Neural cell (in vitro differentiated cells): ENCODE results near the gene FAM83F. TPM values are rescaled to one million over a fixed set of nuclear protein-coding genes. Genes with fewer than 3 reads are reported as not detected.

ENCODE experiments used
- H2AFZ ChIP-seq: fragments of 200-600, 300-800 bp; sonication (generic), shearing (Covaris generic); 2 replicates; pipeline ENCODE4 v1.6.0; 2014; ENCODE audit warnings: low read depth, mild to moderate bottlenecking, antibody characterized with exemption, low read length, moderate library complexity
- H3F3A ChIP-seq: fragments of 200-600 bp; shearing (Covaris generic); 2 replicates; pipeline ENCODE4 v1.6.1; 2016; ENCODE audit warnings: mild to moderate bottlenecking, moderate library complexity, mixed read lengths, antibody characterized with exemption, low read length; ENCODE audit not compliant: insufficient read depth, poor library complexity, severe bottlenecking
- H3K27ac ChIP-seq: fragments of 200-600, 300-800 bp; sonication (generic), shearing (Covaris generic); 2 replicates; pipeline ENCODE4 v1.5.1; 2014; ENCODE audit warnings: mild to moderate bottlenecking, low read length, moderate library complexity
- H3K27me3 ChIP-seq: fragments of 300-800, 200-600 bp; sonication (generic), shearing (Covaris generic); 2 replicates; pipeline ENCODE4 v1.6.0; 2014; ENCODE audit warnings: mild to moderate bottlenecking, low read depth, low read length, moderate library complexity; ENCODE audit not compliant: insufficient read depth
- H3K36me3 ChIP-seq: fragments of 300-800, 200-600 bp; sonication (generic), shearing (Covaris generic); 2 replicates; pipeline ENCODE4 v1.5.1; 2014; ENCODE audit warnings: mild to moderate bottlenecking, antibody characterized with exemption, low read length, moderate library complexity; ENCODE audit not compliant: insufficient read depth
- H3K4me2 ChIP-seq: fragments of 300-800, 200-600 bp; sonication (generic), shearing (Covaris generic); 2 replicates; pipeline ENCODE4 v1.6.0; 2014; ENCODE audit warnings: mild to moderate bottlenecking, low read length
- H3K4me3 ChIP-seq: fragments of 300-800, 200-600 bp; sonication (generic), shearing (Covaris generic); 2 replicates; pipeline ENCODE4 v1.5.1; 2014; ENCODE audit warnings: mild to moderate bottlenecking, low read length, moderate library complexity
- H3K79me2 ChIP-seq: fragments of 200-600 bp; shearing (Covaris generic); replicated peaks from 2 replicates; pipeline ENCODE4 v1.6.0; 2014; ENCODE audit warnings: mild to moderate bottlenecking, low read length, moderate library complexity; ENCODE audit not compliant: insufficient read depth
- H3K9ac ChIP-seq: fragments of 300-800, 200-600 bp; sonication (generic), shearing (Covaris generic); 2 replicates; pipeline ENCODE4 v1.6.1; 2016; ENCODE audit warnings: mild to moderate bottlenecking, low read length, mixed read lengths
- H3K9me2 ChIP-seq: fragments of 200-600 bp; shearing (Covaris generic); 2 replicates; pipeline ENCODE4 v1.6.1; 2016; ENCODE audit warnings: mild to moderate bottlenecking, low read length, mixed read lengths; ENCODE audit not compliant: insufficient read depth
- H3K9me3 ChIP-seq: fragments of 200-600, 300-800 bp; sonication (generic), shearing (Covaris generic); 2 replicates; pipeline ENCODE4 v1.6.1; 2016; ENCODE audit warnings: mild to moderate bottlenecking, mixed run types, low read length, moderate library complexity, mixed read lengths
- H4K20me1 ChIP-seq: fragments of 200-600 bp; shearing (Covaris generic); 2 replicates; pipeline ENCODE4 v1.6.1; 2016; ENCODE audit warnings: mild to moderate bottlenecking, mixed run types; ENCODE audit not compliant: insufficient read depth
- CTCF ChIP-seq: fragments of 450-650 bp; IDR thresholded peaks from 2 replicates; pipeline ENCODE4 v1.5.1; 2014; ENCODE audit warnings: antibody characterized with exemption, mild to moderate bottlenecking, moderate library complexity; ENCODE audit not compliant: poor library complexity, severe bottlenecking
- EP300 ChIP-seq: fragments of 450-650 bp; conservative IDR thresholded peaks from 2 replicates; pipeline ENCODE4 v1.6.1; 2014; ENCODE audit warnings: antibody characterized with exemption, mild to moderate bottlenecking, moderate library complexity; ENCODE audit not compliant: poor library complexity, severe bottlenecking
- EZH2 ChIP-seq: fragments of 200-600, 300-800 bp; shearing (Covaris generic), sonication (generic); IDR thresholded peaks from 2 replicates; pipeline ENCODE4 v1.6.1; 2014; ENCODE audit warnings: antibody characterized with exemption, low read length, borderline replicate concordance, mild to moderate bottlenecking; ENCODE audit not compliant: insufficient read depth, poor library complexity, severe bottlenecking
- MXI1 ChIP-seq: fragments of 450-650 bp; conservative IDR thresholded peaks from 2 replicates; pipeline ENCODE4 v1.6.1; 2014; ENCODE audit warnings: antibody characterized with exemption, mild to moderate bottlenecking; ENCODE audit not compliant: poor library complexity, severe bottlenecking
- POLR2AphosphoS5 ChIP-seq: IDR thresholded peaks from 2 replicates; pipeline ENCODE4 v1.6.1; 2012
- RAD21 ChIP-seq: fragments of 450-650 bp; conservative IDR thresholded peaks from 2 replicates; pipeline ENCODE4 v1.6.1; 2014; ENCODE audit warnings: antibody characterized with exemption, mild to moderate bottlenecking, moderate library complexity
- SMC3 ChIP-seq: fragments of 450-650 bp; conservative IDR thresholded peaks from 2 replicates; pipeline ENCODE4 v1.6.1; 2014; ENCODE audit warnings: antibody characterized with exemption, mild to moderate bottlenecking, moderate library complexity; ENCODE audit not compliant: poor library complexity
- TAF1 ChIP-seq: IDR thresholded peaks from 2 replicates; pipeline ENCODE4 v1.6.1; 2012; ENCODE audit warnings: low read depth
- polyA plus RNA-seq: library from polyadenylated mRNA; depleted of rRNA; stranded (reverse); fragments of >200 nt; gene quantifications from 2 replicates; pipeline ENCODE4 v1.2.3, GENCODE V29; 2014
- TF ChIP-seq, protein P1 (sequence below): IDR thresholded peaks from 2 replicates; pipeline ENCODE4 v1.6.1; 2012; ENCODE audit warnings: borderline replicate concordance

Gene FAM83F
- polyA plus RNA-seq, 1 donor from 2014 or later = 0.42 TPM

DNA sequence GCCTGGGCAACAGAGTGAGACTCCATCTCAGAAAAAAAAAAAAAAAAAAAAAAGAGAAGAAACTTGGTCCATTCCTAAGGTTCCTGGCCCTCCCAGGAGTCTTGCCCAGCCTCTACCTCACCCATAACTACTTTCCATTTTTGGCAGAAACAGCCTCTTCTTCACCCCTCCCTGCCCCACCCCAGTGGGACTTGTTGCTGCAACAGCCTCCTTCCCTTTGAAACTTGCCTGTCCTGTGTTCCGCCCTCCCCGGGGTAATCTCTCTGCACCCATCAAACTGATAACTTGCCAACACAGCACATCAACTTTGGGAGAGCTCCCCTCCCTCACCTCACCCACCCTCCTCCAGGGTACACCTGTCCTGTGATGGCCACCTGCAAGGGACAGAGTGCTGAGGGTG, 10.0 kb upstream of the FAM83F start:
- no peaks in the 10 kb centered on the region for H3K36me3 ChIP-seq
- TF ChIP-seq EZH2 (no peak), POLR2AphosphoS5 (no peak), RAD21 (no peak)

GRCh38 chr22:39985383-39986035, 9.2 kb upstream of the FAM83F start:
- Histone ChIP-seq H3F3A (no peaks in the 10 kb centered on the region), H3K9me3 (no peaks in the 10 kb centered on the region), H3K79me2 (no peaks in the 10 kb centered on the region), H3K4me2 (no peak overlapping the region), H3K27ac (no peak overlapping the region), H2AFZ (no peak overlapping the region), H3K4me3 (no peak overlapping the region), H3K9ac (no peak overlapping the region), H3K27me3 (no peaks in the 10 kb centered on the region), H3K36me3 (no peaks in the 10 kb centered on the region), H3K9me2 (no peaks in the 10 kb centered on the region), H4K20me1 (no peaks in the 10 kb centered on the region)
- no peak for TF ChIP-seq SMC3
- TF ChIP-seq POLR2AphosphoS5 = no peak
- TF ChIP-seq EP300 = no peak
- TF ChIP-seq RAD21 = no peak
- TF ChIP-seq, protein P1, sequence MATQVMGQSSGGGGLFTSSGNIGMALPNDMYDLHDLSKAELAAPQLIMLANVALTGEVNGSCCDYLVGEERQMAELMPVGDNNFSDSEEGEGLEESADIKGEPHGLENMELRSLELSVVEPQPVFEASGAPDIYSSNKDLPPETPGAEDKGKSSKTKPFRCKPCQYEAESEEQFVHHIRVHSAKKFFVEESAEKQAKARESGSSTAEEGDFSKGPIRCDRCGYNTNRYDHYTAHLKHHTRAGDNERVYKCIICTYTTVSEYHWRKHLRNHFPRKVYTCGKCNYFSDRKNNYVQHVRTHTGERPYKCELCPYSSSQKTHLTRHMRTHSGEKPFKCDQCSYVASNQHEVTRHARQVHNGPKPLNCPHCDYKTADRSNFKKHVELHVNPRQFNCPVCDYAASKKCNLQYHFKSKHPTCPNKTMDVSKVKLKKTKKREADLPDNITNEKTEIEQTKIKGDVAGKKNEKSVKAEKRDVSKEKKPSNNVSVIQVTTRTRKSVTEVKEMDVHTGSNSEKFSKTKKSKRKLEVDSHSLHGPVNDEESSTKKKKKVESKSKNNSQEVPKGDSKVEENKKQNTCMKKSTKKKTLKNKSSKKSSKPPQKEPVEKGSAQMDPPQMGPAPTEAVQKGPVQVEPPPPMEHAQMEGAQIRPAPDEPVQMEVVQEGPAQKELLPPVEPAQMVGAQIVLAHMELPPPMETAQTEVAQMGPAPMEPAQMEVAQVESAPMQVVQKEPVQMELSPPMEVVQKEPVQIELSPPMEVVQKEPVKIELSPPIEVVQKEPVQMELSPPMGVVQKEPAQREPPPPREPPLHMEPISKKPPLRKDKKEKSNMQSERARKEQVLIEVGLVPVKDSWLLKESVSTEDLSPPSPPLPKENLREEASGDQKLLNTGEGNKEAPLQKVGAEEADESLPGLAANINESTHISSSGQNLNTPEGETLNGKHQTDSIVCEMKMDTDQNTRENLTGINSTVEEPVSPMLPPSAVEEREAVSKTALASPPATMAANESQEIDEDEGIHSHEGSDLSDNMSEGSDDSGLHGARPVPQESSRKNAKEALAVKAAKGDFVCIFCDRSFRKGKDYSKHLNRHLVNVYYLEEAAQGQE = no peak
- no peak for TF ChIP-seq EZH2
- no peak for TF ChIP-seq TAF1
- TF ChIP-seq CTCF = no peak
- no peak for TF ChIP-seq MXI1

More for the DNA sequence above, 10.0 kb upstream of the FAM83F start:
- Histone ChIP-seq H2AFZ (no peak overlapping the region), H3F3A (no peaks in the 10 kb centered on the region), H3K9ac (no peak overlapping the region), H3K4me2 (no peak overlapping the region), H3K9me3 (no peaks in the 10 kb centered on the region), H3K27ac (no peak overlapping the region), H3K4me3 (no peak overlapping the region), H4K20me1 (no peaks in the 10 kb centered on the region), H3K79me2 (no peaks in the 10 kb centered on the region), H3K27me3 (no peaks in the 10 kb centered on the region), H3K9me2 (no peaks in the 10 kb centered on the region)
